ENCODE results near the gene PIGBOS1. TPM values are rescaled to one million over a fixed set of nuclear protein-coding genes. Genes with fewer than 3 reads are reported as not detected.
"Not testable (repeated sequence)": the region's sequence is repeated elsewhere in the genome, so short reads cannot be mapped to it uniquely, and the experiment has no call there.

Gene PIGBOS1
- total and polyA plus RNA-seq, 10 donors, result 8.9 to 32.9 (median 17.5) TPM

DNA sequence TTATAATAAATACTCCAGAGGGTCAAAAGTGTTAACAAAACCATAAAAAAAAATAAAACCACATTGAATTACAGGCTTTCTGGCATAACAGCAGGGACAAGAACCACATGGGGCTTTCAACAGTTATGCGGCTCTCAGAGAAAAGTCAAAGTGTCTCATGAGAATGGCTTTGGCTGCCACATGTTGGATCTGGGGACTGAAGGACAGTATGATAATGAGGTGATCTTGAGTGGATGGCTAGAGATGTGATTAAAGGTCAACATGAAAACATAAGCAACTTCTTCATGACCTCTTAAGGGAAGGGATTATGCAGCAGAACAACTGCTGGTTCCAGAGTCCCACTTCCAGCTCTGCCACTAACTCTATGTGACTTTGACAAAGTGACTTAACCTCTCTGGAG is 34.5 kb downstream of the PIGBOS1 start:
- Histone ChIP-seq H3K27ac (peak overlapping the region in 7 of 8 donors; percentile 2 to 98 (median 75)), H3K9me3 (no peaks in the 10 kb centered on the region), H3K36me3 (no peaks in the 10 kb centered on the region), H3K4me3 (peak overlapping the region in 1 of 8 donors; percentile 16), H3K27me3 (replicated peaks in 1 of 7) (no peaks in the 10 kb centered on the region), H3K4me1 (peaks cover 12 to 98% (median 69%) of the 10 kb centered on the region in 6 donors)
- no peak for DNase-seq
- WGBS, 5 donors, result 78 to 85% (median 81%) methylated on average over 1 of the region's 1 CpG
- TF ChIP-seq POLR2A (IDR thresholded peaks at IDR 0.05), result no peak
- no peak for TF ChIP-seq POLR2AphosphoS5 (IDR thresholded peaks at IDR 0.05)
- TF ChIP-seq CTCF (IDR thresholded peaks at IDR 0.05 in 8 of 11, conservative IDR thresholded peaks at IDR 0.05 in 3 of 11), result no peak
- intact Hi-C loops (cut with DNase I; ENCODE audit: low total_unique reads), result no loop called here

GRCh38 chr15:55283379-55284147 is 35.4 kb downstream of the PIGBOS1 start:
- peak overlapping the region in 1 of 8 donors; percentile 33 for H3K4me3 ChIP-seq
- H3K9me3 ChIP-seq, result no peaks in the 10 kb centered on the region
- peak overlapping the region; percentile 46 to 98 (median 79) for H3K27ac ChIP-seq
- DNase-seq, result no peak
- H3K4me1 ChIP-seq, result peaks cover 20 to 100% (median 72%) of the 10 kb centered on the region in 6 donors
- H3K27me3 ChIP-seq (replicated peaks in 1 of 7), result no peaks in the 10 kb centered on the region
- intact Hi-C loops (cut with DNase I; ENCODE audit: low total_unique reads), result no loop called here
- TF ChIP-seq CTCF (IDR thresholded peaks at IDR 0.05 in 8 of 11, conservative IDR thresholded peaks at IDR 0.05 in 3 of 11) (no peak), POLR2AphosphoS5 (IDR thresholded peaks at IDR 0.05) (no peak), POLR2A (IDR thresholded peaks at IDR 0.05) (no peak)
- no peaks in the 10 kb centered on the region for H3K36me3 ChIP-seq
- WGBS, 5 donors, result 57 to 76% (median 63%) methylated on average over 6 of the region's 6 CpGs

DNA sequence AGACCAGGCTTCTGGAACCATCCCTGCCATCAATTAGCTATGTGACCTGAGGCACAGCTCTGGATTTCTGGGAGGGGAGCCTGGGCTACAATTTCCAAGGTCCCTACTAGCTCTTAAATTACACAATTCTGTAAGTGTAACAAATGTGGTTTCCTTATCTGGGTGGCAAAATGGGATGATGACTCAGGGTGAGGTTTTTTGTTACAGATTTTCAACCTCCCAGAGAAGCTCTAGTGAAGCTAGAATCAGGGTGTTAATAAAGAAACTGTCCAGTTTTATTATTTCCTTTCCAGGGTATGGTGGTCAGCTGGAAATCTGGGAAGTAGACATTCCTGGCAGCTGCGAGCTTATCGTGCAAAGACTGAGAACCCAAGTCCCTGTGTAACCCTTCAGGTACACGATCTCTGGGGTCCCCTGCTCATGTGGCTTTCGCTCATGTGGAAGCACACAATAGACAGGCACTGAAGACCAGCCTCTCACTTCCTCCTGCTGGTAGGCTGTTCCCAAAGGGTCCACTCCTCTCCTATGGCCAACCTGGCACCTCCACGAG is 36.6 kb downstream of the PIGBOS1 start:
- Histone ChIP-seq H3K36me3 (no peaks in the 10 kb centered on the region), H3K4me3 (peak overlapping the region in 1 of 8 donors; percentile 33), H3K27me3 (replicated peaks in 1 of 7) (no peaks in the 10 kb centered on the region), H3K4me1 (peaks cover 20 to 100% (median 73%) of the 10 kb centered on the region in 6 donors), H3K9me3 (no peaks in the 10 kb centered on the region), H3K27ac (peak overlapping the region; percentile 46 to 98 (median 79))
- intact Hi-C loops (cut with DNase I; ENCODE audit: low total_unique reads), result no loop called here
- WGBS, 5 donors, result 24 to 58% (median 54%) methylated on average over 5 of the region's 5 CpGs
- no peak for DNase-seq
- no peak for TF ChIP-seq POLR2A (IDR thresholded peaks at IDR 0.05)
- TF ChIP-seq POLR2AphosphoS5 (IDR thresholded peaks at IDR 0.05), result no peak
- TF ChIP-seq CTCF (IDR thresholded peaks at IDR 0.05 in 8 of 11, conservative IDR thresholded peaks at IDR 0.05 in 3 of 11), result no peak

DNA sequence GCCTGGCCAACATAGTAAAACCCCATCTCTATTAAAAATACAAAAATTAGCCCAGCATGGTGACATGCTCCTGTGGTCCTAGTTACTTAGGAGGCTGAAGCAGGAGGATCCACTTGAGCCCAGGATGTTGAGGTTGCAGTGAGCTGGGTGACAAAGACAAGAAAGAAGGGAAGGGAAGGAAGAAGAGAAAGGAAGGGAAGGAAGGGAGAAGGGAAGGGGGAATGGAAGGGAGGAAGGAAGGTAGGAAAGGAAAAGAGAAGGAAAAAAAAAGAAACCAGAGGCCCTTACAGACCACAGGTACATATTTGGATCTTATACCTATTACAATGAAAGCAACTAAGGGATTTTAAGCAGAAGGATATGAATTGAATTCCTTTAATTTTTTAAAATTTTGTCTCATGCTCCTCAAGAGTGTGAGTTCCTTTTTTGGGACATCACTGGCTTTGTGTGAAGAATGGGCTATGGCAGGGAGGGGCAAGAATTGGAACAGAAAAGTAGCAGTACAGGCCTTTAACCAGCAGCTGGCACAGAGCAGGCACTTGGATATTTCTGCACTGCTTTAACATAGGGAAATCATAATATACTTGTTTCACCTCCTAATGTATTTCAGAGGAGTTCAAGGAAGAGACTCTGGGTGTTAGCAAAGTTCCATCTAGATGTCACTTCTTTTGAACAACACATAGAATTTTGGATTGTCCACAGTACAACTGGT is 37.2 kb downstream of the PIGBOS1 start:
- Histone ChIP-seq H3K27me3 (replicated peaks in 1 of 7) (no peaks in the 10 kb centered on the region), H3K4me1 (peaks cover 25 to 100% (median 80%) of the 10 kb centered on the region in 6 donors), H3K9me3 (no peaks in the 10 kb centered on the region), H3K36me3 (no peaks in the 10 kb centered on the region), H3K27ac (peak overlapping the region; percentile 46 to 98 (median 79)), H3K4me3 (no peak overlapping the region)
- TF ChIP-seq POLR2A (IDR thresholded peaks at IDR 0.05) (no peak), POLR2AphosphoS5 (IDR thresholded peaks at IDR 0.05) (no peak), CTCF (IDR thresholded peaks at IDR 0.05 in 8 of 11, conservative IDR thresholded peaks at IDR 0.05 in 3 of 11) (no peak)
- DNase-seq, result no peak
- intact Hi-C loops (cut with DNase I; ENCODE audit: low total_unique reads), result no loop called here

- H3K27me3 ChIP-seq (replicated peaks in 1 of 7); H3K4me3 ChIP-seq; intact Hi-C loops (cut with DNase I; ENCODE audit: low total_unique reads); H3K36me3 ChIP-seq; H3K9me3 ChIP-seq; DNase-seq: not testable (repeated sequence)
- WGBS, 5 donors, result 58 to 82% (median 67%) methylated on average over 2 of the region's 2 CpGs
- Histone ChIP-seq H3K27ac (peak overlapping the region in 7 of 8 donors; percentile 66 to 98 (median 83)), H3K4me1 (peaks cover 31 to 100% (median 80%) of the 10 kb centered on the region in 6 donors)
These were observed 38.3 kb downstream of the PIGBOS1 start for GRCh38 chr15:55280589-55280988.
